K562 (cell line): ENCODE data around the gene LRRC4C.

Experiments
- RAD21 ChIP-seq, 2 experiments: fragments of 250-450 bp in 1 of 2; fragments of 450-650 bp in 1 of 2; sonication (Bioruptor Pico) in 1 of 2; formaldehyde crosslinking in 1 of 2; IDR thresholded peaks in 1 of 2; conservative IDR thresholded peaks in 1 of 2; 2 replicates each; pipeline versions ENCODE4 v1.4.0 to v1.8.0; 2020 to 2022; ENCODE audit warnings: mild to moderate bottlenecking in 2 of 2, moderate library complexity in 1 of 2
- ZNF232 ChIP-seq: sonication (generic); formaldehyde crosslinking; IDR thresholded peaks from 2 replicates; pipeline ENCODE4 v1.8.0; 2022; ENCODE audit warnings: mild to moderate bottlenecking, missing genetic modification reagents

DNA sequence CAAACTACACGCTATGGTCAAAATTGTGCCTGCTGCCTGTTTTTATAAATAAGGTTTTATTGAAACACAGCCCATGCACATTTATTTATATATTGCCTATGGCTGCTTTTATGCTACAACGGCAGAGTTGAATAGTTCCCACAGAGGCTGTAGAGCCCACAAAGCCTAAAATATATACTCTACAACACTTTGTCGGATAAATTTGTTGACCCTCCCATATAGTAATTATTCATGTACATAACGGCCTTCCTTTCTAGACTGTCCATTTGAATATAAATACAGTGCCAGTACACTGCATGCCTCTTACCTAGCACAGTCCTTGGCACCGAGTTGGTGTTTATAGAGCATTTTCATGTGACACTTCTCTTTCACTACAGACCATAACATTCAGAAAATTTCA lies 314.0 kb downstream of the LRRC4C start:
- TF ChIP-seq ZNF232 (no peak), RAD21 (CRISPR knock-in tag; conservative IDR thresholded peaks at IDR 0.05 in 1 of 2, IDR thresholded peaks at IDR 0.05 in 1 of 2) (no peak)
